ENCODE results near the gene KRT83. TPM values are rescaled to one million over a fixed set of nuclear protein-coding genes. Genes with fewer than 3 reads are reported as not detected.
"Not testable (repeated sequence)": the region's sequence is repeated elsewhere in the genome, so short reads cannot be mapped to it uniquely, and the experiment has no call there.

Gene KRT83
- total RNA-seq, 1 experiment from 2014 or later = 0.07 TPM

DNA sequence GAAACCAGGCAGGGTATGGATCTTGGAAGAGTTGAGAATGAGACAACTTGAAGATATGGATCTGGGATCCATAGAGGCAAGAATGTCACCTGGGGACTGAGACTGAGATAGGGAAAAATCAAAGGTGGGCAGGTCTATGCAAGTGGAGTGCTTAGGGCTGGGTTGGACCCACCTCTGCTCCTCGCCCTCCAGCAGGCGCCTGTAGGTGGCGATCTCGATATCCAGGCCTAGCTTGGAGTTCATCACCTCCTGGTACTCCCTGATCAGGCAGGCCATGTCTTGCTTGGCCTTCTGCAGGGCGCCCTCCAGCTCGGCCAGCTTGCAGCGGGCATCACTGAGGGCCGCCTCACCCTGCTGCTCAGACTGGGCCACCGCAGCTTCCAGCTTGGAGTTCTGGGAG lies 5.5 kb downstream of the KRT83 start:
- DNase-seq (ENCODE audit: low spot score); in situ Hi-C loops (cut with HindIII; ENCODE audit: low sequenced_read_pairs): not testable (repeated sequence)

DNA sequence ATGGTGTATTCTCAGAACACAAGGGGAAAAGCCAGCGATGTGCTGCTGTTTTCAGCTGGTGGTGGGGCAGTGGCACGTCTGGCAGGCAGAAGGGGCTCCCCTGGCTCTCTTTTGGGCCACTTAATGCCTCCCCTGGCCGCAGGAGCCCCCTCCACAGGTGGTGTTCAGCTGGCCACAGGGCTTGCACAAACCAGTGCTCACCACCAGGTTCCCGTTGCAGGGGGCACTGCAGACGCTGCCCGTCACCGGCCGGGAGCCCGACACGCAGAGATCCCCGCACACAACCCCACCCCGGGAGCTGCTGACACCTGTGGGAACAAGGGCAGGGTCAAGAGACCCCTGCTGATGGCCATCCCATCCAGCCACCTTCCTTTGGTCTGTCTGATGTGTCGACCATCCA lies 6.7 kb downstream of the KRT83 start:
- DNase-seq (ENCODE audit: low spot score) = no peak
- in situ Hi-C loops (cut with HindIII; ENCODE audit: low sequenced_read_pairs) = no loop called here

DNA sequence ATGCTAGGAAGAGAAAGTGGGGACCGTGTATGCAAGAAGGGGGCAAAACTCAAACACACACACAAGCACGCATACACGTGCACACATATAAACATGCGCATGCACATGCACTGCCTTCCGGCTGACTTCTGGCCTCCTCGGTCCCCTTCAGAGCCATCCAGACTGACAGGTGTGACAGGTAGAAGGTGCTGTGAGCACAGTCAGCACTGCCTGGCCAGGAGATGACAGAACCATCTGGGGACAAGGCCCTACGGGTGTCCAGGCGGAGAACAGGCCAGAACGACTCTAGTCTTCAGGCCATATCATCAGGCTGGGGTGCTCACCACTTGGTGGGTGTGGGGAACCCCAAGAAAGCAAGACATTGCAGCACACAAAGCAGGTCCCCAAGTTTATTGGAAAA lies 7.3 kb downstream of the KRT83 start:
- in situ Hi-C loops (cut with HindIII; ENCODE audit: low sequenced_read_pairs) = no loop called here
- DNase-seq (ENCODE audit: low spot score) = no peak

DNA sequence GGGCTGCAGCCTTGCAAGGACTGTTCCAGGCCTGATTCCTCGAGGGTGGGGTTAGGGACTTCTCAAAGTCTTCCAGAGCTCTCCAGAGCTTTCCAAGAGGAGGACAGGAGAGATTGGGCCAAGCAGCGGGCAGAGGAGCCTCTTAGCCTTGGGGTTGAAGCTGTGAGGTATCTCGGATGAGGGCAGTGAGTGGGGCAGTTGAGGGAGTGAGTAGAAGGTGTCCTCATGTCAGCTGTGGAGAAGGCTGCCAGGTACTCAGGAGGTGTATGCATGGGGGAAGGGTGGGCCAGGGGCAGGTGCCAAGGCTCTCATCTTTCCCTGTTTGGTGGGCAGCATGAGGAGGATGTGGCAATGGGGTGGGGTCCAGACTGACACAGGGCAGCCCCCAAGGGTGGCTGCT lies 7.7 kb downstream of the KRT83 start:
- in situ Hi-C loops (cut with HindIII; ENCODE audit: low sequenced_read_pairs) = no loop called here
- DNase-seq (ENCODE audit: low spot score) = no peak

DNA sequence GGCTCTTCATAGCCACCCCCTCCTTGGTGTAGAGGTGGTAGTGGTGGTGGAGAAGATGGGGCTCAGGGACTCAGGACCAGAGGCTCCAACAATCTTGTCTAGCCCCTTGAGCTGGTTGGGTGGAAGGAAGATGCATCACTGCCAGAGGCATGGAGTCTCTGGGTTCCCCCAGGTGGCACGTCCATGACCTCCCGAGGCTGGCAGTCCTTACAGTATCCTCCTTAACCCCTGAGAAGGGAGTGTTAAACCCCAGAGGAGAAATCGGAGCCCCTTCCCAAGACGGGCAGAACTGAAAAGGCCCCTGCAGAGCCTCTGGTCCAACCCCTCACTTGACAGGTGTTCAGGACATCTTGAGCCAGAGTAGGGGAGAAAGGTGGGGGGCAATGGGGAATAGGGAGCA lies 9.1 kb downstream of the KRT83 start:
- no peak for DNase-seq (ENCODE audit: low spot score)
- in situ Hi-C loops (cut with HindIII; ENCODE audit: low sequenced_read_pairs) = no loop called here

DNA sequence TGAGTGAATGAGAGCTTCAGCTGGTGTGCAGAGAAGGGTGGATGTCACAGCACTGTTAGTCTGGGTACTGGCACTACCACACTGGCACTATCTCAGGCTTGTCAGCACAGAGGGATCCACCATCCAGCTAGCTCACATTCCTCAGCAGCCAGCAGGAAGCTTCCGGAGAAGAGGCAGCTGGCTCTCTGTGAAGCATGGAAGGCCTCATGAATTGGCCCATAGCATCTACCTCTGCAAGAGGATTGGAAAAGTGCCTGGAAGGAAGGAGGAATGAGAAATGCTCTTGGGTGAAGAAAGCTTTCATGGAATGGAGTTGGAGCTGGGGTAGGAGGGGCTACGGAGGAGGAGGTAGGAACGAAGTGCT lies 9.9 kb downstream of the KRT83 start:
- in situ Hi-C loops (cut with HindIII; ENCODE audit: low sequenced_read_pairs) = no loop called here

DNA sequence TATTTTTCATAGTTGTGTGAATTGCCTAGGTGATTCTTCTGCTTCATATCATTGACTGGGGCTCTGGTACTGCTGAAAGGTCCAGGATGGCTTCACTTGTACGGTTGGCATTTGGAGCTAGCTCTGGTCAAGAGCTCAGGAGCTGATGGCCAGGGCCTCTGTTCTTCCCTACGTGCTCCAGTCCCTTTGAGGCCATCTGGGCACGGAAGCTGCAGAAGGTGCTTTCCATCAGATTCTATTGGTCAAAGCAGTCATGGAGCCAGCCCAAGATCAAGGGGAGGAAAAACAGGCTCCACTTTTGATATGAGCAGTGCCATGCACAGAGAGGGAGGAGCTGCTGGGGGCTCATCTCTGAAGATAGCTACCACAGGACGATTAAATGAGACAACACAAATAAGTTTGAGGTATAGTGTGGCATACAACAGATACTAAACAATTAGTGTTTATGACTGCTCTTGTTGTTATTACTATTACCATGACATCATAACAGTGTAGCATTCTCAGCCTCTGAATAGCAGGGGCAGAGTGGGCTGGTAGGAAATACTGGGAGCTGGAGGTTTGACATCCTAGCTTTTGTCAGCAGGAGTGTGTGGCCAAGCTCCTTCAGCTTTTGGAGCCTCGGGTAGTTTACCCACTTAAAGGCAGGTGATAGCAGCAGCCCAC lies 10.4 kb downstream of the KRT83 start:
- in situ Hi-C loops (cut with HindIII; ENCODE audit: low sequenced_read_pairs) = no loop called here
- DNase-seq (ENCODE audit: low spot score) = no peak

More for the DNA sequence above, 9.9 kb downstream of the KRT83 start:
- DNase-seq (ENCODE audit: low spot score) = no peak

DNA sequence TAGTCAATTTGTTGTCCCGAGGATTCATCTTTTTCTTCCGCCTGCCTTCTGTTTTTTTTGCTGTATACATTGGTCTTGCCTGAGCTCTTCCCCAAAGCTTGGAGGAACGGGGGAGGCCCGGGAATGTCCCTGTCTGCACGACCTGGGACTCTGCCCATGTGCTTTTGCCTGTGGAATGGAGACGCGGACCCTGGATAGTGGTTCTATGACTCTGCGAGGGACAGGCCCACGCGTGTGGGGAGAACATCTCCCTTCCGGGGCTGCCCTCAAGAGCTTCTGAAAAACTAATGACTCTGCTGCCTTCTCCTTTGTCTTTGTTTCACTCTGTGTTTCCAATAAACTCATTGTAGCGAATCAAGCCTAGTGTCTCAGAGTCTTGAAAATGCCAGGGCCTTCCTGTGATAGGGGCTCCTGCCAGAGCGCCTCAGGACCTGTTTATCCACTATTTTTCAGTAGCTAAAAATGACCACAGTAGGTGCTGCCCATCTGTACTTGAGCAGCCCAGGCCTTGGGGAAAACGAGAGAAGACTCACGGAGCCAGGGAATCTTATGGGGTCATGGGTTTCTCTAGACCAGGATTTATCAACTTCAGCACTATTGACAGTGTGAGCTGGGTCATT lies 12.3 kb downstream of the KRT83 start:
- DNase-seq (ENCODE audit: low spot score) = no peak
- in situ Hi-C loops (cut with HindIII; ENCODE audit: low sequenced_read_pairs) = no loop called here

DNA sequence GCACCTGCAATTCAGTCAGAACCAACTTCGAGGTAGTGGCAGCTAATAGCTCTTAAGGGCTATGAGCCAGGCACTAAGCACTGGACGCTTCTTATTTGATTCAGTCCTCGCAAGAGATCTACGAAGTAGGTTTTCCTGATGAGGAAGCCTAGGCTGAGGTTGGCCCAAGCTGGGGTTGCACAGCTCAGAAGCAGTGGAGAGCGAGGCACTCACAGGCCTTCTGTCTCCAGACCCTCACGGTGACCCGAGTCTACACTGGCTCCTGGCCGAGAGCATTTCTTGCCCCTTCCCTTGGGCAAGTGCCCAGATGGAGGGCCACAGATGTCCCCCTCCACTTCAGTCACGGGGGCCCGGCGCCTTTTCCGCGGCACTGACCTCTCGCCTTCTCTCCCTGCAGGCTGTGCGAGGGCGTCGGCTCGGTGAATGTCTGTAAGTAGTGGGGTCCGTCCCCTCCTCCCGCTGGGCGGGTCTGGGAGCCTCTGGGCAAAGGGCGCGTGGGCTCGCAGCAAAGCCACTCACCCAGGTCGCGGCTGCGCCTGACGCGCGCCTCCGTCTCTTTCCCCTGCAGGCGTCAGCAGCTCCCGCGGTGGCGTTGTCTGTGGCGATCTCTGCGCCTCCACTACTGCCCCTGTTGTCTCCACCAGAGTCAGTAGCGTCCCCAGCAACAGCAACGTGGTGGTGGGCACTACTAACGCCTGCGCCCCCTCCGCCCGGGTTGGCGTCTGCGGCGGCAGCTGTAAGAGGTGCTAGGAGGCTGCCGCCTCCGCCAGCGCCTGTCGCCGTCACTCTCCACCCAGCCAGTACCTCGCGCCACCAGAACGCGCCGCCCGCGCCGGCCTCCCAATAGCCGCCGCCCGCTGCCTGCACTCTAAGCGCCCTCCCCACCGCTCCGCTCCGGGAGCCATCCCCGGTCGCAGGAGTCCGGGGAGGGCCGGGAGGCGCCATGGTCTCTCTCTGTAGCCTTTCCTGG lies 13.1 kb downstream of the KRT83 start:
- in situ Hi-C loops (cut with HindIII; ENCODE audit: low sequenced_read_pairs) = no loop called here
- peak; percentile 77 for DNase-seq (ENCODE audit: low spot score)

DNA sequence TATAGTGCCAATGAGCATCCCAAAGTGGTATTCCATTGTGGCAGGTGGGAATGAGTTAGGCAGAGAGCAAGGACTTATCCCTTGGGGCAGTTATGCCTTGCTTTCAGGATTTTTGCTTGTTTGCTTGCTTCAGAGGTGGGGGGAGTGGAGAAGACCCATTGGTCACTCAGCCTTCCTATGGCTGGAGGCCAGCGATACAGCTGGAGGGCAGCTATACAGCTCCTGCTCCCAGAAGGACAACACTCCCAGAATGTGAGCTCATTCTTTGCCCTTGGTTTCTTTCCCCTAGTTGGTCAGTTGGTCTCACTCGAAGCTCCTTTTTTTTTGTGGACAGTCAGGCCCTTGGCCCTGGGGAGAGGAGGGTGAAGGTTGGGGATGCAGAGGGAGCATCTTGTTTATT lies 14.5 kb downstream of the KRT83 start:
- in situ Hi-C loops (cut with HindIII; ENCODE audit: low sequenced_read_pairs) = no loop called here
- no peak for DNase-seq (ENCODE audit: low spot score)

DNA sequence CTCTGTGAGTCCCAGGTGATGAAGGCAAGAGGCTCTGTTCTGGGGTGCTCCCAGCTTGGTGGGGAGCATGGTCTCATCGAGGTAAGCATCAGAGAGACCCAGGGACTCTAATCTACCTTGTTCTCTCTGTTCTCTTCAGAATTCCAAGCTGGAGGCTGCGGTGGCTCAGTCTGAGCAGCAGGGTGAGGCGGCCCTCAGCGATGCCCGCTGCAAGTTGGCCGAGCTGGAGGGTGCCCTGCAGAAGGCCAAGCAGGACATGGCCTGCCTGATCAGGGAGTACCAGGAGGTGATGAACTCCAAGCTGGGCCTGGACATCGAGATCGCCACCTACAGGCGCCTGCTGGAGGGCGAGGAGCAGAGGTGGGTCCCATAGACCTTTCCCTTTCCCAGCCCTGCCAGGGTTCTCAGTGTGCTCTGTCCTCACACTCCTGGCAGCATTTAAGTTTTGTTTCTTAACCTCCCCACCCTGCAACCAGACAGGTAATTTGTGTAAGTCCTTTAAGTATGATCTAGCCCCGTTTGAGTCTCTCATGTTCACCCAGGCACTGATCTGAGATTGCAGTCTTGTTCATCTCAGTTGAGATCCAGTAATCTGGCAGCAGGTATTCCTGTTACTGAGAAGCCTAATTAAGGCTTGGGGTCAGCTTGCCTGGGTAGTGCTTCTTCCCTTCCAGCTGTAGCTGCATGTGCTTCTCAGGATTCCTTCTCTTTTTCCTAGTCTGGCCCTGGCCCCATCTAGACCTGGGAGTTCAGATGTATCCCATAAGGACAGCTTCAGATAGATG lies 15.1 kb downstream of the KRT83 start:
- DNase-seq (ENCODE audit: low spot score) = no peak
- in situ Hi-C loops (cut with HindIII; ENCODE audit: low sequenced_read_pairs) = no loop called here

DNA sequence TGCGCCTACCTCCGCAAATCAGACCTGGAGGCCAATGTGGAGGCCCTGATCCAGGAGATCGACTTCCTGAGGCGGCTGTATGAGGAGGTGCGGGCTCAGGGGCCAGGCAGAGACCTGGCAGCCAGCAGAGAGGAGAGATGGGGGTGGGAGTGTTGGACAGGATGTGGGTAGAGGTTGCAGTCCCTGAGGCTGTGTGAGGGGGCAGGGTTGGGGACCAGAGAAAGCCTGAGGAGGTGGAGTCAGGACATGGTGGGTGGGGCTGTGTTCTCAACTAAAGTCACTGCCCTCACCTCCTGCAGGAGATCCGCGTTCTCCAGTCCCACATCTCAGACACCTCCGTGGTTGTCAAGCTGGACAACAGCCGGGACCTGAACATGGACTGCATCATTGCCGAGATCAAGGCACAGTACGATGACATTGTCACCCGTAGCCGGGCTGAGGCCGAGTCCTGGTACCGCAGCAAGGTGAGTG lies 16.2 kb downstream of the KRT83 start:
- in situ Hi-C loops (cut with HindIII; ENCODE audit: low sequenced_read_pairs); DNase-seq (ENCODE audit: low spot score): not testable (repeated sequence)

DNA sequence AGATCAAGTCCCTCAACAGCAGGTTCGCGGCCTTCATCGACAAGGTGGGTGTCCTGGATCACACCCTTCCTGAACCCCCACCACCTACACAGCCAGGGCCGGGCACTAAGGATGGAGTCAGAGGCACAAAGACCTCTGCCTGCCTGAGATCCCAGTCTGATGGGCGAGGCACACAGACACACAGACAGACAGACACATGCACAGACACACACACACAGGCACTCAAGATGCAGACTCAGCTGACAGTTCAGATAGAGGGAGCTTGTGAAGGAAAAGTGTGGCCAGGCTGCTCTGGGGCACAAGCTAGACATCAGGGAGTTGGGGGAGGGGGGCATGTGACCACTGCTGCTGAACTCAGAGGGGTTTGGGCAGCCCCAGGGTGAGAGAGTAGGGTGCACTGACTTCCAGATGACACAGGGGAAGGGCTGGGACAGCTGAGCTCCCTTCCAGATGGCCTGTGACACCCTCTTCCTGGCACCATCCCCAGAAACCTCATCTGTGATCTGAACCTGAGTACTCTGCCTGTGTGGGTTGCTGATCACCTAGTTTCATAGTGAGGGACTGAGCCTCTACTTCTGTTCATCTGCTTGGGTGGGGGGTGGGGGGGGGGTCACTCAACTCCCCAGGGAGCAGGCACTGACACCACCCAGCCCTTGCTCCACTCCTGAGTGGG lies 18.8 kb downstream of the KRT83 start:
- in situ Hi-C loops (cut with HindIII; ENCODE audit: low sequenced_read_pairs) = not testable (repeated sequence)

DNA sequence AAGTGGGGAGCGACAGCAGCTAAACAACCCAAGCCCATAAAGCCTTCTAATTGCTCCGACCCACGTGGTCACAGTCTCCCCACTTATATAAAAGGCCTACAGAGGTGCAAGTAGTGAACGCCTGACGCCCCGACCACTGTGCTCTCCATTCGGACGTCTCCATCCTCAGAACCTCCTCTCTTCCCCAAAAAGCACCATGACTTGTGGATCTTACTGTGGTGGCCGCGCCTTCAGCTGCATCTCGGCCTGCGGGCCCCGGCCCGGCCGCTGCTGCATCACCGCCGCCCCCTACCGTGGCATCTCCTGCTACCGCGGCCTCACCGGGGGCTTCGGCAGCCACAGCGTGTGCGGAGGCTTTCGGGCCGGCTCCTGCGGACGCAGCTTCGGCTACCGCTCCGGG lies 19.5 kb downstream of the KRT83 start:
- in situ Hi-C loops (cut with HindIII; ENCODE audit: low sequenced_read_pairs); DNase-seq (ENCODE audit: low spot score): not testable (repeated sequence)

More for the DNA sequence above, 18.8 kb downstream of the KRT83 start:
- DNase-seq (ENCODE audit: low spot score) = not testable (repeated sequence)

DNA sequence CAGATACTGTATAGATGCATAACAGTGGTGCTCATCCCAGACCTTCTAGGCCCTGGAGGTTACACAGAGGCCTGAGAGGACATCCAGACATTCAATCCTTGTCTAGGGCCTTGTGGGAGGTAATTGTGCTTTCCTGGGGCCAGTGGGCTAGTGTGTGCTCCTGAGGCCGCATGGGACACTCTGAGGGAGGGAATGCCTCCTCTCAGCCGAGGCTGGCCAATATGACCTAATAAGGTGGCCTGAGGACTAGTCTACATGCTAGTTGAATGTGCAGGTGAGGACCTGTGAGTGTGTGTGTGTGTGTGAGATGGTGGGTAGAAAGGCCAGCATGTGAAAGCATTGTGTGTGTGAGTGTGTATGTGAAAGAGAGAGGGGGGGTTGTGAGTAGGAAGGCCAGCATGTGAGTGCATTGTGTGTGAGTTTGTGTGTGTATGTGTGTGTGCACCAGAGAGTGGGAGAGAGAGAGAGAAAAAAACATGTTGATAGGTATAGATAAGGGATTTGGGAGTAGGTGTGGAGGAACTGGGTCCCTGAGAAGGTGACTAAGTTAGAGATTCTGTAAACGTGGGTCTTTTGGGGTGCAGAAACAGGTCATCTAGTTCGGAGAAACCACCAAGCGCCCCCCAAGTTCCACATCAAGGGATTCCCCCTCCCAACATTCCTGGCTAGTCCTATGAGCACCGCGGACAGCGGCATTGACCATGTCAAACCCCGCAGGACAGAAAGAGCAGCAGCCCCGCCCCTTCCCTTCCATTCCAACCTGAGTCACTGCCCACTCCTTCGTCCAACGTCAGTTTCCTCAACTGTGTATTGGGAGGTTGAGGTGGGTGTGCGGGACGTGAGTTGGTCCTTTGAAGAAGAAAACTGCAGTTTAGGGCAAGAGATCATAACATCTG lies 20.2 kb downstream of the KRT83 start:
- in situ Hi-C loops (cut with HindIII; ENCODE audit: low sequenced_read_pairs) = no loop called here
- no peak for DNase-seq (ENCODE audit: low spot score)

DNA sequence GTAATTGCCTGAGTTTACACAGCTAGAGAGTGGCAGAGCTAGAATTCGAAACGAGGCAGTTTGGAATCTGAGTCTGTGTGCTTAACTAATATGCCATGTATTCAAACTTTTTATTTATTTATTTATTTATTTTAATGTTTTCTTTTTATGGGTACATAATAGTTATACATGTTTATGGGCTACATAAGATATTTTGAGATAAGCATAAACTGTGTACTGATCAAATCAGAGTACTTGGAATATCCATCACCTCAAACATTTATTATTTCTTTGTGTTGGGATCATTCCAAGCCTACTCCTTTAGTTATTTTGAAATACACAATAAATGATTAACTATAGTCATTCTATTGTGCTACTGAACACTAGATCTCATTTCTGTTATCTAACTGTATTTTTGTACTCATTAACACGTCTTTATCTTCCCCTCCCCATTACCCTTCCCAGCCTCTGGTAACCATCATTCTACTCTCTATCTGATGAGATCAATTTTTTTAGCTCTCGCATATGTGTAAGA lies 22.5 kb downstream of the KRT83 start:
- DNase-seq (ENCODE audit: low spot score) = no peak
- in situ Hi-C loops (cut with HindIII; ENCODE audit: low sequenced_read_pairs) = no loop called here

DNA sequence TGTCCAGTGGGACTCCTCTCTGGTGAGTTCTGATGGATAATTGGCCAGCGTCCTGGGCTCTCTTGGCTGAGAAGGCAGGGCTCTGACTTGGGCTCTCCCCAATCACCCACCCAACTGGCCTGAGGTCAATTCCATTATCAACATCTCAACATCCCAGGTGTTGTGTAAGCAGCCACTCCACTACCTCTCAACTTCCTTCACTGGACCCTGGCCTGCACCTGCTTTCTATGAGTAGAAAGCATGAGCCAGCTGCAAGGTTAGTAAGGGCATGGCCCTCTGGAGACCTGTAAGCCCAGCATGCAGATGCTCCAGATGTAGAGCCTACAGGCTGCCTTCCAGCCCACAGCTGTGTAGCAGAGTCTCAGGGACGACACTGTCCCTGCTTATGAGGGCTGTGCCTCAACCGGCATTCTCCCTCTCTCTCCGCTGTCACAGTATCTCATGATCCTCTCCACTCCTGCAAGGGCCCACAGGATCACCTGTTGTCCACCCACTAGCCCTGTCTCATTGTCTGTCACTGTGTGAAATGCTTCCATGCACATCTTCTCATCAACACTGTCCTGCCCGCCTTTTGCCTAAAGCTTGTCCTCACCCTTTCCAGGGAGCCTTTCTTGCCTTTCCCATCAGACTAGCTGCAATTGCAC lies 24.5 kb downstream of the KRT83 start:
- DNase-seq (ENCODE audit: low spot score) = no peak
- in situ Hi-C loops (cut with HindIII; ENCODE audit: low sequenced_read_pairs) = no loop called here

Data from G401 (cell line).